GM18873 (cell line): ENCODE data around the gene GGT5.

ENCODE experiments used
- ATAC-seq: cut with Tn5 transposase; IDR thresholded peaks from one replicate; pipeline ENCODE4 v1.9.1; 2021; ENCODE audit warnings: mild to moderate bottlenecking, moderate library complexity, moderate number of reproducible peaks; ENCODE audit not compliant: unreplicated experiment, low FRiP score

GGT5 gene

DNA sequence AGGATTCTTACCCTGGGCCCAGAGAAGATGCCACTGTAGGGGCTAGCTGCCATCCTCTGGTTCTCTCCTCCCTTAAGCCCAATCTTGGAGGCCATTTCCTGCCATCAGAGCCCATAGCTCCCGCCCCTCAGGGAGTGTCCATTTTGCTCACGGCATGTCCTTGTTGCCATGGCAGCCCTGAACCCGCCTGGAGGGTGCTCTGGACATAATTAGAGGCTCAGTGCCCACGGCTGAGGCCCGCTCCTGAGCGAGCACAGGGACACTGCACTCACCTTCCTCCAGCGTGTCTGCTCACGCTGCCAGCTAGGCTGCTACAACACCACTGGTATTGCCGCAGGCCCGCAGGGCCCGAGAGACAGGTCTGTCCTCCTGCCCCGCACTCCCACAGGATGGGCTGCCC, 74.7 kb downstream of the GGT5 start:
- ATAC-seq = no peak
